HG03139 (cell line): ENCODE data around the gene EOLA1.
"Not testable (repeated sequence)": the region's sequence is repeated elsewhere in the genome, so short reads cannot be mapped to it uniquely, and the experiment has no call there.

Experiments
- ATAC-seq: cut with Tn5 transposase; IDR thresholded peaks from one replicate; pipeline ENCODE4 v1.9.1; 2021; ENCODE audit not compliant: unreplicated experiment

EOLA1 gene

GRCh38 chrX:149595214-149595613, 54.4 kb downstream of the EOLA1 start, which contains the start of gene HSFX2:
HSFX2 (minus strand) TSS chrX:149595314; CDS start chrX:149594700, 614 bp downstream.
- not testable (repeated sequence) for ATAC-seq

GRCh38 chrX:149595943-149596342, 55.1 kb downstream of the EOLA1 start:
- not testable (repeated sequence) for ATAC-seq
